H1 (cell line): ENCODE results near the gene SLC66A2. TPM values are rescaled to one million over a fixed set of nuclear protein-coding genes. Genes with fewer than 3 reads are reported as not detected.

Experiments
- CREB1 ChIP-seq: IDR thresholded peaks from 2 replicates; pipeline ENCODE4 v1.6.1; 2012; ENCODE audit warnings: inconsistent platforms
- EP300 ChIP-seq, 2 experiments: IDR thresholded peaks; 1 replicate in 1 of 2; 2 replicates in 1 of 2; pipeline ENCODE4 v1.6.1; 2011 to 2012; ENCODE audit warnings: low read depth in 2 of 2, low read length in 2 of 2, mild to moderate bottlenecking in 2 of 2, borderline replicate concordance in 1 of 2, inconsistent platforms in 1 of 2, moderate library complexity in 1 of 2
- GABPA ChIP-seq: IDR thresholded peaks from 2 replicates; pipeline ENCODE4 v1.6.1; 2011; ENCODE audit warnings: mild to moderate bottlenecking, low read length, moderate library complexity, borderline replicate concordance; ENCODE audit not compliant: insufficient read depth
- KDM1A ChIP-seq: fragments of 200-600, 300-600 bp; sonication (generic); IDR thresholded peaks from 2 replicates; pipeline ENCODE4 v1.7.1; 2016; ENCODE audit warnings: mild to moderate bottlenecking, low read length, borderline replicate concordance
- RXRA ChIP-seq: IDR thresholded peaks from 2 replicates; pipeline ENCODE4 v1.6.1; 2011; ENCODE audit warnings: low read depth, mild to moderate bottlenecking, low read length, moderate library complexity; ENCODE audit not compliant: insufficient read depth
- USF2 ChIP-seq: IDR thresholded peaks from 2 replicates; pipeline ENCODE4 v1.6.1; 2011; ENCODE audit warnings: low read length, improper control_type of control experiment
- polyA plus RNA-seq, 7 experiments: library from polyadenylated mRNA; depleted of rRNA in 3 of 7; stranded (reverse) in 5 of 7; unstranded in 2 of 7; fragments of >200 nt in 5 of 7; fragments of 200-250 nt in 2 of 7; gene quantifications; 1 replicate in 5 of 7; 2 replicates in 1 of 7; 4 replicates in 1 of 7; pipeline versions ENCODE4 v1.2.1 to v1.2.3, GENCODE V29; 2011 to 2013; ENCODE audit warnings: missing spikeins in 2 of 7, mixed read lengths in 2 of 7
- total RNA-seq: library from RNA; stranded (reverse); fragmentation: NEBNext Ultra II Directional; extraction: Animal tissue kit (Norgen Biotek cat#: 25700); gene quantifications from 2 replicates; pipeline ENCODE4 v1.2.1, GENCODE V29; 2021
- TF ChIP-seq, protein P1 (sequence below): fragments of 300-600 bp; sonication (generic); IDR thresholded peaks from 2 replicates; pipeline ENCODE4 v1.7.1; 2012; ENCODE audit warnings: low read length, moderate library complexity, mild to moderate bottlenecking, inconsistent platforms; ENCODE audit not compliant: insufficient replicate concordance

Gene SLC66A2
- total and polyA plus RNA-seq, 2 of the 8 experiments (the other 6 are each of a cell fraction or from before 2014, with no cell fraction given), result 15.0 to 18.9 TPM

- TF ChIP-seq, protein P1, sequence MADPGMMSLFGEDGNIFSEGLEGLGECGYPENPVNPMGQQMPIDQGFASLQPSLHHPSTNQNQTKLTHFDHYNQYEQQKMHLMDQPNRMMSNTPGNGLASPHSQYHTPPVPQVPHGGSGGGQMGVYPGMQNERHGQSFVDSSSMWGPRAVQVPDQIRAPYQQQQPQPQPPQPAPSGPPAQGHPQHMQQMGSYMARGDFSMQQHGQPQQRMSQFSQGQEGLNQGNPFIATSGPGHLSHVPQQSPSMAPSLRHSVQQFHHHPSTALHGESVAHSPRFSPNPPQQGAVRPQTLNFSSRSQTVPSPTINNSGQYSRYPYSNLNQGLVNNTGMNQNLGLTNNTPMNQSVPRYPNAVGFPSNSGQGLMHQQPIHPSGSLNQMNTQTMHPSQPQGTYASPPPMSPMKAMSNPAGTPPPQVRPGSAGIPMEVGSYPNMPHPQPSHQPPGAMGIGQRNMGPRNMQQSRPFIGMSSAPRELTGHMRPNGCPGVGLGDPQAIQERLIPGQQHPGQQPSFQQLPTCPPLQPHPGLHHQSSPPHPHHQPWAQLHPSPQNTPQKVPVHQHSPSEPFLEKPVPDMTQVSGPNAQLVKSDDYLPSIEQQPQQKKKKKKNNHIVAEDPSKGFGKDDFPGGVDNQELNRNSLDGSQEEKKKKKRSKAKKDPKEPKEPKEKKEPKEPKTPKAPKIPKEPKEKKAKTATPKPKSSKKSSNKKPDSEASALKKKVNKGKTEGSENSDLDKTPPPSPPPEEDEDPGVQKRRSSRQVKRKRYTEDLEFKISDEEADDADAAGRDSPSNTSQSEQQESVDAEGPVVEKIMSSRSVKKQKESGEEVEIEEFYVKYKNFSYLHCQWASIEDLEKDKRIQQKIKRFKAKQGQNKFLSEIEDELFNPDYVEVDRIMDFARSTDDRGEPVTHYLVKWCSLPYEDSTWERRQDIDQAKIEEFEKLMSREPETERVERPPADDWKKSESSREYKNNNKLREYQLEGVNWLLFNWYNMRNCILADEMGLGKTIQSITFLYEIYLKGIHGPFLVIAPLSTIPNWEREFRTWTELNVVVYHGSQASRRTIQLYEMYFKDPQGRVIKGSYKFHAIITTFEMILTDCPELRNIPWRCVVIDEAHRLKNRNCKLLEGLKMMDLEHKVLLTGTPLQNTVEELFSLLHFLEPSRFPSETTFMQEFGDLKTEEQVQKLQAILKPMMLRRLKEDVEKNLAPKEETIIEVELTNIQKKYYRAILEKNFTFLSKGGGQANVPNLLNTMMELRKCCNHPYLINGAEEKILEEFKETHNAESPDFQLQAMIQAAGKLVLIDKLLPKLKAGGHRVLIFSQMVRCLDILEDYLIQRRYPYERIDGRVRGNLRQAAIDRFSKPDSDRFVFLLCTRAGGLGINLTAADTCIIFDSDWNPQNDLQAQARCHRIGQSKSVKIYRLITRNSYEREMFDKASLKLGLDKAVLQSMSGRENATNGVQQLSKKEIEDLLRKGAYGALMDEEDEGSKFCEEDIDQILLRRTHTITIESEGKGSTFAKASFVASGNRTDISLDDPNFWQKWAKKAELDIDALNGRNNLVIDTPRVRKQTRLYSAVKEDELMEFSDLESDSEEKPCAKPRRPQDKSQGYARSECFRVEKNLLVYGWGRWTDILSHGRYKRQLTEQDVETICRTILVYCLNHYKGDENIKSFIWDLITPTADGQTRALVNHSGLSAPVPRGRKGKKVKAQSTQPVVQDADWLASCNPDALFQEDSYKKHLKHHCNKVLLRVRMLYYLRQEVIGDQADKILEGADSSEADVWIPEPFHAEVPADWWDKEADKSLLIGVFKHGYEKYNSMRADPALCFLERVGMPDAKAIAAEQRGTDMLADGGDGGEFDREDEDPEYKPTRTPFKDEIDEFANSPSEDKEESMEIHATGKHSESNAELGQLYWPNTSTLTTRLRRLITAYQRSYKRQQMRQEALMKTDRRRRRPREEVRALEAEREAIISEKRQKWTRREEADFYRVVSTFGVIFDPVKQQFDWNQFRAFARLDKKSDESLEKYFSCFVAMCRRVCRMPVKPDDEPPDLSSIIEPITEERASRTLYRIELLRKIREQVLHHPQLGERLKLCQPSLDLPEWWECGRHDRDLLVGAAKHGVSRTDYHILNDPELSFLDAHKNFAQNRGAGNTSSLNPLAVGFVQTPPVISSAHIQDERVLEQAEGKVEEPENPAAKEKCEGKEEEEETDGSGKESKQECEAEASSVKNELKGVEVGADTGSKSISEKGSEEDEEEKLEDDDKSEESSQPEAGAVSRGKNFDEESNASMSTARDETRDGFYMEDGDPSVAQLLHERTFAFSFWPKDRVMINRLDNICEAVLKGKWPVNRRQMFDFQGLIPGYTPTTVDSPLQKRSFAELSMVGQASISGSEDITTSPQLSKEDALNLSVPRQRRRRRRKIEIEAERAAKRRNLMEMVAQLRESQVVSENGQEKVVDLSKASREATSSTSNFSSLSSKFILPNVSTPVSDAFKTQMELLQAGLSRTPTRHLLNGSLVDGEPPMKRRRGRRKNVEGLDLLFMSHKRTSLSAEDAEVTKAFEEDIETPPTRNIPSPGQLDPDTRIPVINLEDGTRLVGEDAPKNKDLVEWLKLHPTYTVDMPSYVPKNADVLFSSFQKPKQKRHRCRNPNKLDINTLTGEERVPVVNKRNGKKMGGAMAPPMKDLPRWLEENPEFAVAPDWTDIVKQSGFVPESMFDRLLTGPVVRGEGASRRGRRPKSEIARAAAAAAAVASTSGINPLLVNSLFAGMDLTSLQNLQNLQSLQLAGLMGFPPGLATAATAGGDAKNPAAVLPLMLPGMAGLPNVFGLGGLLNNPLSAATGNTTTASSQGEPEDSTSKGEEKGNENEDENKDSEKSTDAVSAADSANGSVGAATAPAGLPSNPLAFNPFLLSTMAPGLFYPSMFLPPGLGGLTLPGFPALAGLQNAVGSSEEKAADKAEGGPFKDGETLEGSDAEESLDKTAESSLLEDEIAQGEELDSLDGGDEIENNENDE, result no peak
- TF ChIP-seq RXRA (no peak), KDM1A (no peak), USF2 (no peak), CREB1 (no peak), EP300 (IDR thresholded peaks at IDR 0.05; ENCODE audit: borderline replicate concordance in 1 of 2, low read depth in 2 of 2, low read length in 2 of 2) (no peak), GABPA (no peak)
- TF ChIP-seq, all 59 proteins: peak for 0
Measured at GRCh38 chr18:79864006-79864725, 87.3 kb downstream of the SLC66A2 start (continued).
